ENCODE data around the gene SPG21. TPM values are rescaled to one million over a fixed set of nuclear protein-coding genes. Genes with fewer than 3 reads are reported as not detected.
A peak's percentile ranks its signal among the peaks of the same experiment; 100 is the strongest.

Gene SPG21
- total and polyA plus RNA-seq, 2 of the 4 experiments (the other 2 are of a cell fraction) = 59.9 to 60.8 TPM

GRCh38 chr15:64938192-64938591, 51.5 kb downstream of the SPG21 start:
- Histone ChIP-seq H3K56ac (ENCODE audit: extremely low read depth, insufficient read depth, low read length) (no peak overlapping the region), H3K27me3 (ENCODE audit: control insufficient read depth, insufficient read depth, low read length) (no peaks in the 10 kb centered on the region), H2BK5ac (ENCODE audit: low read depth, low read length, poor library complexity, severe bottlenecking) (no peak overlapping the region), H4K8ac (ENCODE audit: low read depth in 2 of 2, low read length in 2 of 2) (no peak overlapping the region), H2BK15ac (ENCODE audit: low read depth, low read length) (no peak overlapping the region), H3K79me1 (ENCODE audit: low read depth in 1 of 2, low read length in 2 of 2) (no peaks in the 10 kb centered on the region), H3K18ac (ENCODE audit: low read depth, low read length) (no peak overlapping the region), H2BK20ac (ENCODE audit: low read depth, low read length) (no peak overlapping the region), H4K5ac (ENCODE audit: low read depth, low read length) (no peak overlapping the region), H3K23ac (ENCODE audit: low read depth, low read length) (no peak overlapping the region), H3K9me3 (ENCODE audit: control insufficient read depth, insufficient read depth, low read length) (no peaks in the 10 kb centered on the region), H2AFZ (replicated peaks; ENCODE audit: low read length, poor library complexity) (no peak overlapping the region), H3K27ac (ENCODE audit: insufficient read depth, low read length) (no peak overlapping the region), H3K36me3 (ENCODE audit: control insufficient read depth, insufficient read depth, low read length) (no peaks in the 10 kb centered on the region; the same call in 1 of the 2 replicates), H3K9me1 (ENCODE audit: insufficient read depth, low read length) (no peaks in the 10 kb centered on the region), H4K20me1 (ENCODE audit: insufficient read depth, low read length) (no peaks in the 10 kb centered on the region), H3K4me3 (ENCODE audit: insufficient read depth, low read depth, low read length) (no peak overlapping the region), H2AK5ac (ENCODE audit: low read depth, low read length) (no peak overlapping the region), H2AK9ac (replicated peaks; ENCODE audit: low read depth, low read length, poor library complexity) (no peak overlapping the region), H3K14ac (replicated peaks; ENCODE audit: low read depth, low read length) (no peak overlapping the region), H3K9ac (ENCODE audit: low read depth, low read length) (no peak overlapping the region), H3K4me1 (ENCODE audit: control insufficient read depth, insufficient read depth, low read length) (0 out of 2 replicates have a peak, but pooled peaks cover 2% of the 10 kb centered on the region), H4K91ac (ENCODE audit: insufficient read depth, low read depth, low read length) (no peak overlapping the region), H2BK120ac (ENCODE audit: low read depth, low read length) (no peak overlapping the region), H3K4ac (ENCODE audit: low read depth, low read length) (no peak overlapping the region), H3K4me2 (ENCODE audit: low read depth, low read length) (no peak overlapping the region)
- in situ Hi-C loops (cut with MboI; ENCODE audit: low sequenced_read_pairs) (no loop called here), dilution Hi-C loops (cut with HindIII; ENCODE audit: low sequenced_read_pairs, unreplicated experiment) (no loop called here), intact Hi-C loops (cut with micrococcal nuclease) (no loop called here)
- ATAC-seq (ENCODE audit: low read depth) (no peak), DNase-seq (peak; percentile 48)
- TF ChIP-seq MAFK (IDR thresholded peaks at IDR 0.05; ENCODE audit: low read depth, low read length) (no peak), MXI1 (IDR thresholded peaks at IDR 0.05; ENCODE audit: borderline replicate concordance, low read depth, low read length) (no peak), FOS (IDR thresholded peaks at IDR 0.05; ENCODE audit: low read depth, low read length) (no peak), MAZ (IDR thresholded peaks at IDR 0.05; ENCODE audit: borderline replicate concordance, low read depth, low read length) (no peak), SMC3 (IDR thresholded peaks at IDR 0.05; ENCODE audit: low read depth, low read length) (no peak), BHLHE40 (IDR thresholded peaks at IDR 0.05; ENCODE audit: low read depth, low read length) (no peak), USF2 (IDR thresholded peaks at IDR 0.05; ENCODE audit: low read depth, low read length) (no peak), RAD21 (IDR thresholded peaks at IDR 0.05; ENCODE audit: low read length) (no peak), CEBPB (IDR thresholded peaks at IDR 0.05; ENCODE audit: low read depth, low read length) (no peak), RFX5 (IDR thresholded peaks at IDR 0.05; ENCODE audit: low read depth, low read length) (no peak), POLR2A (IDR thresholded peaks at IDR 0.05; ENCODE audit: low read depth, low read length) (no peak), RCOR1 (IDR thresholded peaks at IDR 0.05; ENCODE audit: insufficient replicate concordance, low read length) (no peak), CTCF (conservative IDR thresholded peaks at IDR 0.05; ENCODE audit: low read depth, low read length) (no peak), NFE2L2 (IDR thresholded peaks at IDR 0.05; ENCODE audit: low read depth, low read length) (no peak)
- TF ChIP-seq, protein P1, sequence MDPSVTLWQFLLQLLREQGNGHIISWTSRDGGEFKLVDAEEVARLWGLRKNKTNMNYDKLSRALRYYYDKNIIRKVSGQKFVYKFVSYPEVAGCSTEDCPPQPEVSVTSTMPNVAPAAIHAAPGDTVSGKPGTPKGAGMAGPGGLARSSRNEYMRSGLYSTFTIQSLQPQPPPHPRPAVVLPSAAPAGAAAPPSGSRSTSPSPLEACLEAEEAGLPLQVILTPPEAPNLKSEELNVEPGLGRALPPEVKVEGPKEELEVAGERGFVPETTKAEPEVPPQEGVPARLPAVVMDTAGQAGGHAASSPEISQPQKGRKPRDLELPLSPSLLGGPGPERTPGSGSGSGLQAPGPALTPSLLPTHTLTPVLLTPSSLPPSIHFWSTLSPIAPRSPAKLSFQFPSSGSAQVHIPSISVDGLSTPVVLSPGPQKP (IDR thresholded peaks at IDR 0.05; ENCODE audit: borderline replicate concordance, low read depth, low read length) = no peak
- no TSS peak for BruUV-seq (replicated peaks)
- POLR2A ChIA-PET (ENCODE audit: unreplicated experiment) = no interaction called here
- CTCF ChIA-PET = no interaction called here
- WGBS, 2 experiments (ENCODE audit: extremely low coverage in 2 of 2, insufficient read length in 1 of 2) = no CpG with 5 or more reads among the region's 3 CpGs
